Colonic mucosa (tissue), 4 donors: ENCODE measurements around the gene RREB1. TPM values are rescaled to one million over a fixed set of nuclear protein-coding genes. Genes with fewer than 3 reads are reported as not detected.

ENCODE experiments used
- DNase-seq: peaks from one replicate; pipeline ENCODE4 v3.0.0-alpha.2; 2020
- H3K27ac ChIP-seq: fragments of 200-600 bp; one replicate; pipeline ENCODE4 v1.8.0; 2021
- H3K27me3 ChIP-seq: fragments of 200-600 bp; one replicate; pipeline ENCODE4 v1.8.0; 2021
- H3K36me3 ChIP-seq: fragments of 200-600 bp; one replicate; pipeline ENCODE4 v1.8.0; 2021
- H3K4me1 ChIP-seq: fragments of 200-600 bp; one replicate; pipeline ENCODE4 v1.8.0; 2021; ENCODE audit warnings: mild to moderate bottlenecking
- H3K4me3 ChIP-seq: fragments of 200-600 bp; one replicate; pipeline ENCODE4 v1.8.0; 2021
- H3K9ac ChIP-seq, 2 donors: one replicate each; pipeline ENCODE4 v1.7.0; 2013; ENCODE audit warnings: control low read depth in 2 of 2, low read depth in 2 of 2, low read length in 2 of 2
- H3K9me3 ChIP-seq: fragments of 200-600 bp; one replicate; pipeline ENCODE4 v1.8.0; 2021
- intact Hi-C: fragments of 100-400 bp; cut with DNase I; formaldehyde crosslinking; loops from one replicate; pipeline ENCODE4 v1.14.1; 2022
- total RNA-seq, 2 donors: library from RNA; stranded (reverse); fragmentation: NEBNext Ultra II Directional in 1 of 2; extraction: Animal tissue kit (Norgen Biotek cat#: 25700) in 1 of 2; gene quantifications; one replicate each; pipeline ENCODE4 v1.2.1, GENCODE V29; 2021
- TF ChIP-seq, protein P1 (sequence below): fragments of 200-600 bp; IDR thresholded peaks from one replicate; pipeline ENCODE4 v1.8.0; 2022; ENCODE audit warnings: antibody characterized with exemption, mild to moderate bottlenecking
- donor health status: healthy.
- donor health status: DM: no; HTN: no; CAD: no.
- donor health status: DM: no; HTN: no; CAD: no.

The RREB1 gene
- total RNA-seq, 2 donors from 2014 or later: 79.0 to 81.3 TPM

DNA sequence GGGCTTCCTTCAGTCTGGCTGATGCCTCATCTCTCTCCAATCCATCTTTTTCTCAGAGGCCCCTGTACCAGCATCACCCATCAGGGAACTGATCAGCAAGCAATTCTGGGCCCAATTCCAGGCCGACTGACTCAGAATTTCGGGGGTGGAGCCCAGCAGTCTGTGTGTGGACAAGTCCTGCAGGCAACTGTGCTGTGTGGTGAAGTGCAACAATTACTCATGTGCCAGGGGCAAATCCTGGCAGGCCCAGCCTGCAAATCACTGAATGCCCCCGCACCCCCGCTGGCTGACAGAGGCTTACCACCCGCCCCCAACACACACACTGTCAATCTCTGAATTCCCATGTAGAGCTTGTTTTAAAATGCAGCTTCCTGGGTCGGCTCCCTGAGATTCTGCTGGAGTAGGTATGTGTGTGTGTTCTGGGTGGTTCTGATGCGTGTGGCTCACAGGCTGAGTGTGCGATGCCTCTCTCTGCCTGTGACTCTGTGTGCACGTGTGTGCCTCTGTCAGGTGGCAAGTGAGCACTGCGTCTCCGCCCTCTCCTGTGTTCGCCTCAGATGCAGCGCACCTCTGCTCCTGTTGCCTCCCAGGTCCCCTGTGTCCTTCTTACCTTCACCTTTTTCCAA lies 159.8 kb downstream of the RREB1 start:
- Histone ChIP-seq H3K9ac (no peak overlapping the region), H3K27ac (no peak overlapping the region), H3K36me3 (no peaks in the 10 kb centered on the region), H3K27me3 (no peaks in the 10 kb centered on the region), H3K4me3 (no peak overlapping the region), H3K9me3 (no peaks in the 10 kb centered on the region), H3K4me1 (no peaks in the 10 kb centered on the region)
- no peak for DNase-seq
- TF ChIP-seq, protein P1, sequence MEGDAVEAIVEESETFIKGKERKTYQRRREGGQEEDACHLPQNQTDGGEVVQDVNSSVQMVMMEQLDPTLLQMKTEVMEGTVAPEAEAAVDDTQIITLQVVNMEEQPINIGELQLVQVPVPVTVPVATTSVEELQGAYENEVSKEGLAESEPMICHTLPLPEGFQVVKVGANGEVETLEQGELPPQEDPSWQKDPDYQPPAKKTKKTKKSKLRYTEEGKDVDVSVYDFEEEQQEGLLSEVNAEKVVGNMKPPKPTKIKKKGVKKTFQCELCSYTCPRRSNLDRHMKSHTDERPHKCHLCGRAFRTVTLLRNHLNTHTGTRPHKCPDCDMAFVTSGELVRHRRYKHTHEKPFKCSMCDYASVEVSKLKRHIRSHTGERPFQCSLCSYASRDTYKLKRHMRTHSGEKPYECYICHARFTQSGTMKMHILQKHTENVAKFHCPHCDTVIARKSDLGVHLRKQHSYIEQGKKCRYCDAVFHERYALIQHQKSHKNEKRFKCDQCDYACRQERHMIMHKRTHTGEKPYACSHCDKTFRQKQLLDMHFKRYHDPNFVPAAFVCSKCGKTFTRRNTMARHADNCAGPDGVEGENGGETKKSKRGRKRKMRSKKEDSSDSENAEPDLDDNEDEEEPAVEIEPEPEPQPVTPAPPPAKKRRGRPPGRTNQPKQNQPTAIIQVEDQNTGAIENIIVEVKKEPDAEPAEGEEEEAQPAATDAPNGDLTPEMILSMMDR: no peak
- intact Hi-C loops: no loop called here

DNA sequence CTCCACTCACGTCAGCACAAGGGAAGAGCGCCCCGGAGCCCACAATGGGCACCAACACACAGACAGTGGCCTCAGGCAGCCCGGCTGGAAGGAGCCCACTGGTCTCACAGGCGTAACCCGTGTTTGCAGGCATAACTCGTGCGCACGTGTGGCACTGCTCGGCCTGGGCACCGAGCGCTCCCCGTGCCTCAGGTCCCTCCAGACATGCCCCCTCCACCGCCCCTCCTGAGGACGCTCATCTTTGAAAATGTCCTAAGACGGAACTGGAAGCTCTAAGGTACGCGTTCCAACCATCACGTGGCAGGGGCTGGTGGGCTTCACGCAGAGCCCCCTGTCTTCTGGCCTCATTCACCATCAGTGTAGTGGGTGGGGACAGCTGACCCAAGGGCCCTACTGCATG lies 160.6 kb downstream of the RREB1 start:
- Histone ChIP-seq H3K9me3 (no peaks in the 10 kb centered on the region), H3K4me3 (no peak overlapping the region), H3K9ac (no peak overlapping the region), H3K27ac (no peak overlapping the region), H3K4me1 (no peaks in the 10 kb centered on the region), H3K36me3 (no peaks in the 10 kb centered on the region), H3K27me3 (no peaks in the 10 kb centered on the region)
- TF ChIP-seq, protein P1: no peak
- no peak for DNase-seq
- intact Hi-C loops: no loop called here

DNA sequence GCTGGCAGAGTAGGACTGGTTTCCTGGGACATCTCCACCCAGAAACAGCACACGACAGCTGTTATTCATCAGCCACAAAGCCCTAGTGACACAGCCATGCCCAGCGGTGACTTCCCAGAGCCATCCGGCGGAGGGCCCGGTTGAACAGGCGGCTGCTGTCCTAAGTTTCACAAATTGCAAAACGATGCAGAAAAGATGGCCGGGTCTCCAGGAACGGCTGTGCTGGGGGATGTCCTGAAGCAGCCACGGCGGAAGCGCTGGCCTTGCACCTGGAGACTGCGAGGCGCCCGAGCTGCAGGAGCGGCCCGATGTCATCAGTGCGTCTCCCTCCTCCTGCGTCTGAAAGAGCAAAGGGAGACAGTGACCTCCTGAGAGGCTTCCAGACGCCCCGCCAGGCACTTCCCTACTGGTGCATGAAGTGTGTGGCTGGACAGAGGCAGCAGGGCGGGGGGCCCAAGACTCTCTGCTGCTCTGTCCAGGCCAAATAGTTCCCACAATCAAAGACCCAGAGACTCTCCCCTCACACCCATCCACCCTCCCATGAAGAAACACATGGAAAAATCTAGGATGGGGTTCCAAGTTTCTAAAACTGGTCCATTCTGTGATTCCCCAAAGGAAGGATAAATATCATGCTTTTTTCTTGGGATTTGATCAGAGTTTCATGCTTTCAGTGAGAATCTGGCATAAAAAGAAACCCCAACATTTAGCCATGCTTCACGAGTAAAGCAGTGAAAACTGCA lies 161.2 kb downstream of the RREB1 start:
- Histone ChIP-seq H3K4me3 (no peak overlapping the region), H3K27me3 (no peaks in the 10 kb centered on the region), H3K4me1 (no peaks in the 10 kb centered on the region), H3K27ac (no peak overlapping the region), H3K9ac (no peak overlapping the region), H3K9me3 (no peaks in the 10 kb centered on the region), H3K36me3 (no peaks in the 10 kb centered on the region)
- intact Hi-C loops: no loop called here
- no peak for DNase-seq
- TF ChIP-seq, protein P1: no peak

DNA sequence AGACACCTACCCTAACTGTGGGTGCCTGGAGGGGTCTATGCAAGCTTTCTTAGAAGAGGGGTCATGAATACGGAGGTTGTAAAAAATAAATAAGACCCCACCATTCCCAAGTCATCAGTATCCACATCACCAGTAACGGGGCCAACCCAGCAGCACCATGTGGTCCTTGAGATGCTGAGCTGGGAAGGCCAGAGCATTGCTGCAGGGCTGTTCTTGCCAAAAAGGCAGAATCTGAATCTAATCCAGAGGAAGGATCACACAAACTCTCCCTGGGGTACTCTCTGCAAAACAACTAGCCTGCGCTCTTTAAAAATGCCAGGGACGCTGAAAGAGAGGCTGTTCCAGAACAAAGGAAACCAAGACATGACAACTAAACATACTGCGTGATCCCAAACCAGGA lies 162.1 kb downstream of the RREB1 start:
- intact Hi-C loops: no loop called here
- no peak overlapping the region for H3K4me3 ChIP-seq
- TF ChIP-seq, protein P1: no peak
- no peaks in the 10 kb centered on the region for H3K9me3 ChIP-seq
- no peak for DNase-seq
- H3K36me3 ChIP-seq: no peaks in the 10 kb centered on the region
- H3K9ac ChIP-seq: no peak overlapping the region
- no peaks in the 10 kb centered on the region for H3K27me3 ChIP-seq
- no peak overlapping the region for H3K27ac ChIP-seq
- no peaks in the 10 kb centered on the region for H3K4me1 ChIP-seq

DNA sequence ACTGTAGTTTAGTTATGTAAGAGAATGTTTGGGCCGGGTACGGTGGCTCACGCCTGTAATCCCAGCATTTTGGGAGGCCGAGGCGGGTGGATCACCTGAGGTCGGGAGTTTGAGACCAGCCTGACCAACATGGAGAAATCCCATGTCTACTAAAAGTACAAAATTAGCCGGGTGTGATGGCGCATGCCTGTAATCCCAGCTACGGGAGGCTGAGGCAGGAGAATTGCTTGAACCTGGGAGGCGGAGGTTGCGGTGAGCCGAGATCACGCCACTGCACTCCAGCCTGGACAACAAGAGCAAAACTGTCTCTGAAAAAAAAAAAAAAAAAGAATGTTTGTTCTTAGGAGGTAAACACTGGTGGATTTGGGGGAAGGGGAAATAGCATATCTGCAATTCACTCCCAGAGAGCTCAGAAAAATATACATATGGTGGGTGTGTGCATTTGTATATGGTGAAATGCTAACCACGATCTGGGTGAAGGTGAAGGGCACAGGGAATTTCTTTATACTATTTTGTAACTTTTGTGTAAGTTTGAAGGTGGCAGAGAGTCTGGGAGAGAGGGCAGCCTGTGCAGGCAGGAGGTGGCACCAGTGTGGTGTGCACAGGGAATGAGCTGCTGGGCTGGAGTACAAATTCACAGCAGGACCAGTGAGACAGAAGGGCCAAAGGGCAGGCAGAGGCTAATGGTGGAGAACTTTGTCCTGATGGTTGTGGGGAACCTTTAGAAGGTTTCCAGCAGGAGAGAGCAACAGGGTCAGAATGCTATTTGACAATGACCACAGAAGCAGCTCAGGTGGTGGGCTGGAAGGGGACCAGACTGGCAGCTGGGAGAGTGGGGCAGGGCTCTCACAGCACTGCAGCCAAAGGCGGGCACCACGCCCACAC lies 162.8 kb downstream of the RREB1 start:
- intact Hi-C loops: no loop called here
- Histone ChIP-seq H3K36me3 (no peaks in the 10 kb centered on the region), H3K9me3 (no peaks in the 10 kb centered on the region), H3K9ac (no peak overlapping the region), H3K4me1 (no peaks in the 10 kb centered on the region), H3K27me3 (no peaks in the 10 kb centered on the region), H3K4me3 (no peak overlapping the region), H3K27ac (no peak overlapping the region)
- TF ChIP-seq, protein P1: no peak
- DNase-seq: no peak
